HG02970 (cell line): ENCODE data around the gene ACADM.
"Not testable (repeated sequence)": the region's sequence is repeated elsewhere in the genome, so short reads cannot be mapped to it uniquely, and the experiment has no call there.

Source experiments
- ATAC-seq: cut with Tn5 transposase; IDR thresholded peaks from one replicate; pipeline ENCODE4 v1.9.1; 2021; ENCODE audit warnings: mild to moderate bottlenecking, moderate library complexity, moderate number of reproducible peaks; ENCODE audit not compliant: unreplicated experiment, low FRiP score

ACADM gene

GRCh38 chr1:75791022-75791421 lies 66.5 kb downstream of the ACADM start:
- no peak for ATAC-seq

- no peak for ATAC-seq
Measured at GRCh38 chr1:75792091-75792490, 67.6 kb downstream of the ACADM start.

- ATAC-seq, result no peak
Measured at GRCh38 chr1:75794382-75794781, 69.9 kb downstream of the ACADM start.

- ATAC-seq, result no peak
Measured at GRCh38 chr1:75795703-75796193, 71.2 kb downstream of the ACADM start.

- ATAC-seq, result no peak
Measured at GRCh38 chr1:75796376-75797272, 72.1 kb downstream of the ACADM start, which contains the start of gene MSH4. Gene MSH4, plus strand, starts transcription at chr1:75796882. Its CDS starts 104 bp downstream, at chr1:75796986.

GRCh38 chr1:75797273-75797588 lies 72.7 kb downstream of the ACADM start:
- ATAC-seq, result no peak

GRCh38 chr1:75797606-75798216 lies 73.2 kb downstream of the ACADM start:
- no peak for ATAC-seq

GRCh38 chr1:75801480-75801879 lies 77.0 kb downstream of the ACADM start:
- not testable (repeated sequence) for ATAC-seq

GRCh38 chr1:75808921-75809320 lies 84.4 kb downstream of the ACADM start:
- no peak for ATAC-seq

GRCh38 chr1:75810113-75810512 lies 85.6 kb downstream of the ACADM start:
- ATAC-seq, result not testable (repeated sequence)

GRCh38 chr1:75811211-75811981 lies 86.9 kb downstream of the ACADM start:
- no peak for ATAC-seq

GRCh38 chr1:75812065-75812464 lies 87.6 kb downstream of the ACADM start:
- no peak for ATAC-seq
